HS-27A (cell line): Measurements from ENCODE around the gene CNGB1.
"Not testable (repeated sequence)": the region's sequence is repeated elsewhere in the genome, so short reads cannot be mapped to it uniquely, and the experiment has no call there.

ENCODE experiments used
- DNase-seq: peaks from one replicate; pipeline ENCODE4 v3.0.0-alpha.2; 2012; ENCODE audit warnings: low read depth, missing footprints

Gene CNGB1

GRCh38 chr16:57997176-57997527, 26.2 kb upstream of the CNGB1 start:
- DNase-seq: no peak

- no peak for DNase-seq
Observed at GRCh38 chr16:57996406-57997175, 25.7 kb upstream of the CNGB1 start.

DNA sequence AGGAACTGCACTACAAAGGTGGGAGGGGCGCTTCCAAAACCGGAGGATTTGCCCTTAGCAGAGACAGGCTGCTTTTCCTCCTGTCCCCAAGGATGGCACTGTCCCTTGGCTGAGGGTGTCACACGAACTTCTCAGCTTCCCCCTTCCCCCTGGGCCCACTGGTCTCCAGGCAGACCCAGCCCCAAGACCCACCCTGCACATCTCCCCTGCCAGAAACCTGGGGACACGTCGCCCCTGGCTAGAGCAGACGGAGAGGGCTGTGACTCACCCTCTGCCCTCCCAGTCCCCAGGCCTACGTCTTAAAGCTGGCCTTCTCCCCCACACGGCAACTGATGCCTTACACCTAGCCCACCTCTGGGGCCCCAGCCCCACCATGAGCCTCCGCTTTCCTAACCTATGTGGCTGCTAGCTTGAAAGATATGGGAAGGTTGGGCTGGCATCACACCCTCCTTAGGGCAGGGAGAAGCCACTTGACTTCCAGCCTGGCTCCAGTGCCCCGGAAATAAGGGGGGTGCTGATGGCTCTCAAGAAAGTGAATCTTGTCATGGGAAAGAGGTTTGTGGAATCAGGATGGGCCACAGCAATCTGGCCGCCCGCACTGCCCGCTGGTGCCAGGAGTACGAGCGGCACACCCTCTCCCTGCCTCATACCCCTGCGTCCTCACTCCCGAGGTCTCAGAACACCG, 24.9 kb upstream of the CNGB1 start:
- DNase-seq: no peak

DNA sequence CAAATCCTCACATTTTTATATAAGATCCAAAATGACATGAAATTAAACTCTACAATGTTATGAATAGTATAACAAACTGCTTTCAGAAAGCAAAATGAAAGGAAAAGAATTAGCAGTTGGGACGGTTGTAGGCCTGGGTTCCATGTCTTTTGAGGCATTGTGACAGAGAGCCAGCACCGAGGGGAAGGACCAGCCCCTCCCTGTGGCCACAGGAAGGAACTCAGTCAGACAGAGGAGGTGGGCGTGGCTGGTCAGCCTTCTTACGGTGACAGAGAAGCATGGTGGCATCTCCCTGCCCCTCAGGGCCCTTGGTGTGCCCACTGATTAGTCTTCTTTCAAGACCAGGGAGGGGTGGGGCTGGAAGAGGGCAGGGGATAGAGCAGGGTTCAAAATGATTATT, 23.9 kb upstream of the CNGB1 start:
- DNase-seq: no peak

- DNase-seq: no peak
Observed at GRCh38 chr16:57994361-57994760, 23.4 kb upstream of the CNGB1 start.

- no peak for DNase-seq
Observed at GRCh38 chr16:57993897-57994296, 23.0 kb upstream of the CNGB1 start.

DNA sequence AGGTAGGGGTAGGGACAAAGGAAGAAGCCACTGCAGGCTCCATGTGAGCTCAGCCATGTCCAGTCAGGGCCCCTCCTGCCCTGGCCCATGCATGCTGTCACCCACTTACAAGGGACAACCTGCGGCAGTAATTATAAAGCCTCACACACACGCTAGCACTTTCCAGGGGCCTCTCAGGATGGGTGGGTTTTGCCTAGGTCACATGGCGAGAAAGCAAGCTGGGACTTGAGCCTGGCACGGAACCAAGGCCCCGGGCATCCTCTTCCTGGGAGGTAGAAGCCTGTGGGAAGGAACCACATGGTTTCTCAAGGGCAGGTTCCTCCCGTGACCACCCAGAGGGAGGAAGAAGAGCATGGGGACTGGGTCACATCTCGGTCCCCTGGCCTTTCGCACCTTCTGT, 22.5 kb upstream of the CNGB1 start:
- no peak for DNase-seq

DNA sequence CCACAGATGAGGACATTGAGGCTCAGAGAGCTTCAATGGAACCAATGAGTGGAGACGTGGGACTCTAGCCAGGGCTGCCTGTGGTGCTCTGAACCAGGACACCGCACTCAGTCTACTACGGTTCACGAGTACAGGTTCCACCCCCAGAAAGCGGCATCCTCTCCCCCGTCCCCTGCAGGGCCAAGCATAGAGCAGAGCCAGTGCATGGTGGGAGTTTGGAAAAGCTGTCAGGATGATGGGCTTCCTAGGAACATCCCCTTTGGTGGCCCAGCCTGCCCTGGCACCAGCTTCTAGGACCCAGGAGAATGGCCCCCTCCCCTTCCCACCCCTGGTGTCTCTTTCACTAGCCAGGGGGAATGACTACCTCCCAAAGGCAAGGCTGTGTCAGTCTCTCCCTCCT, 21.2 kb upstream of the CNGB1 start:
- no peak for DNase-seq

DNA sequence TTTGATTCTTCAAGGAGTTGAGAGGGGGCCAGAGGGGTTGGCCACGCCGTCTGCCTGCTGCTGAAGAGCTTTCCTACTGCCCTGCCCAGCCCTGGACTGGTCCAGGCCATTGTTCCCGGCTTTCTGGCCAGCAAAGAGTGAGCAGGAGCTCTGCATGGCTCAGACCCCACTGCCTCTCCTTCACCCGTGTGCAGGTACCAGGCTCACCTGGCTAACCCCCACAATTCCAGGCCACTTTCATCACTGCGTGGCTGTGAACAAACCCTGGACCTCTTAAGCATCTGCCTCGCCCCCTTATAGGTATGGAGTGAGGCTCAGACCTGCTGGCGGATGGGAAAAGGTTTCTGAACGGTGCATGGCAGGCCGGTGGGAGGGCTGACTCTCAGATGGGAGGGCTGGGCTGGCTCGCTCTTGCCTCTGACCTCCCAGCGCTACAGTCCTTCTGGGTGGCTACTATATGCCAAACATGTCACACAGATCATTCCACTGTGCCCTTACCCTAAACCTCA, 20.7 kb upstream of the CNGB1 start:
- no peak for DNase-seq

DNA sequence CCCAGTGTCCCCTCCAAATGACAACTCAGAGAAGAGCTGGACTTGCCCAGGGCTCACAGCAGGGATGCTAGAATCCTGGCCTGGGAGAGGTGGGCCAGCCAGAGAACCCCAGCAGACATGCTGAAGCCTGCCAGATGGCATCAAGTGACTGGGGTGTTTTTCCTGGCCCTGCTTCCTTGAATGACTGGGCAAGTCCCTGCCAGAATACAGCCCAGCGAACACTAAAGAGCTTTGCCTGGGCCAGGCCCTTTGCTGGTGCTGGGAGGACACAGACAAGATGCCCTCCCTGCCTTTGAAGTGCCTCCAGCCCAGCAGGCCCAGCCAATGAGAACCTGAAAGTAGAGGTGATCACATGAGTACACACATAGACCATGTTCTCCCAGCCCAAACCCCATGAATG, 18.0 kb upstream of the CNGB1 start:
- DNase-seq: no peak

DNA sequence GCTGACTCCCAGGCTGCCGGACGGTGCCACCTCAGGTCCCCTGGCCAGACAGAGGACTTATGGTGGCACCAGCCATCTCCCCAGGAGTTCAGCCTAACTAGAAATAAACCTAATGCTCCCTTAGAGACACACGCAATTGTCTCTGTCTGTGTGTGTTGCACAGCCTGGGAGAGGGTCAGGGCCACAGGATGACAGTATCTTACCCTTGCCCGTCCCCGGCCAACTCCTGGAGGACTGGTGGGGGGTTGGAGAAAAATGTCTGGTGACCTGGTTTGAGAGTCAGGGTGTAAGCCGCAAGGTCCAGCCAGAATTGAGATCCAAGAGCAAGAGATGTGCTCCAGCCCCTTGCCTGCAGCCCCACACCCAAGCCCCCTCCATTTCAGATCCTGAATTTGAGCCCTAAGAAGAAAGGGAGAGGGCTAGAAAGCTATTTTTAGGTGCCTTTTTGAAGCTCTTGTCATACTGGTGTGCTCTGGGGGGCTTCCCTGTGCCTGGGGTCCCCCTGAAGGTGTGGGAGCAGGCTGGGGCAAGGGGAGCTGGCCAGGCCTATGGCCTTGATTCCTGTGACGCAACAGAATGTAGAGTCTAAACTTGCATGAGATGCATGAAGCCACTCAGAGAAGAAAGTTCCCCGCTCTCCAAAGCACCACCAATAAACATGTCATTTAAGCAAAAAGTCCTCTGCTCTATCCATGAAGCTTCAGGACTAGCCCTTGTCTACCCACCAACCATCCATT, 16.7 kb upstream of the CNGB1 start:
- DNase-seq: no peak

DNA sequence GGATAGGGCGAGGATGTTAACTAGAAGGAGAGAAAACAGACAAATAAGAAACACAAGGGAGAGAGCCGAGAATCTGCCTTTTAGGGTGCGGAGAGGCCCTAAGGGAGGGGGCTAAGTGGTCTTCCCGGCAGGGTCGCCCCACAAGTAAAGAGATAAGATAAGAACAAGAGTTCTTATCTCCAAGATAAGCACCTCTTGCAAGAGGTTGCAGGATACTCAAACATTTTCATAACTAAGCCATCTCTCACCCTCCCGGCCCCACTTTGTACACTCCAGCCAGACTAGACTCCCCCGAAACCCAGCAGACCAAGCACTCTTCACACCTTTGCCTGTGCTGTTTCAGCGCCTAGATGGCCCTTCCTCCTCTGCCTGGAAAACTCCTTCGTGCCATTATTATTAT, 15.3 kb upstream of the CNGB1 start:
- no peak for DNase-seq

DNA sequence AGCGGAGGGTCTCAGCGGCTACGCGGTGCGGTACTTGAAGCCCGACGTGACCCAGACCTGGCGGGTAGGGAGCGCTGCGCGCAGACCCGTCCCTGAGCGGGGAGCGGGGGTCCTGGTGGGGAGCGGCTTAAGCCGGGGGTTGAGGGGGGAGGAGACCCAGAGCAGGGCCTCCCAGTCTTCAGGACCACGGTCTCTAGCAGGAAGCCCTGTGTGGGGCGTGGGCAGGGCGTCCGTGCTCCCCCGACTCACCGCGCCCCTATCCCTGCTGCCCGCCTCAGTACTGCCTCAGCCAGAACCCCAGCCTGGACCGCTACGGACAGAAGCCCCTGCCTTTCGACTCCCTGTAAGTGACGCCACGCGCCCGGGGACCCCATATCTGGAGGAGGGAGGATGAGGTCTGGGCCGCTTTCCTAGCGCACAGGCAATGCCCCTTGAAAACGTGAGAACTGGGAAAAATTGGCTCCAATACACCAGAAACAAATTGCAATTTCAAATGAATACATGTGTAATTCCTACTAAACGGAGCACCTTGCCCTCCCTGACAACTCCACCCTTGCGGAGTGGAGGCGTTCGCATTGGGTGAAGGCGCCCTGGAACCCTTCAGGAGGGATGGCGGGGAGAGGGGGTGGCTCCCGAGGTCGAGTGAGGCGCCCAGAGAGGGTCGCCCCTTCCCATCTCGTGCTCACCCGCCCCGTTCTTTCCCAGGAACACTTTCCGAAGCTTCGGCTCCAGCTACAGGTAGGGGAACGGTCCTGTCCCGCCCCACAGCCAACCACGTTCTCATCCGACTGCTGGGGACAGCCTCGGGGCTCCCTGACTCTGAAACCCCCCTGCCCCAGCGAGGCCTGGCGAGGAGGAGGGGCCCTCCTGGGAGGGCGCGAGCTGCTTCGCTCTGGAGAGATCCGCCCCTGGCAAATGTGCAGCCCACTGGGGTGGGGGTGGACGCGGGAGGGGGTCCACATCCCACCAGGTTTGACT, 14.6 kb upstream of the CNGB1 start:
- DNase-seq: no peak

DNA sequence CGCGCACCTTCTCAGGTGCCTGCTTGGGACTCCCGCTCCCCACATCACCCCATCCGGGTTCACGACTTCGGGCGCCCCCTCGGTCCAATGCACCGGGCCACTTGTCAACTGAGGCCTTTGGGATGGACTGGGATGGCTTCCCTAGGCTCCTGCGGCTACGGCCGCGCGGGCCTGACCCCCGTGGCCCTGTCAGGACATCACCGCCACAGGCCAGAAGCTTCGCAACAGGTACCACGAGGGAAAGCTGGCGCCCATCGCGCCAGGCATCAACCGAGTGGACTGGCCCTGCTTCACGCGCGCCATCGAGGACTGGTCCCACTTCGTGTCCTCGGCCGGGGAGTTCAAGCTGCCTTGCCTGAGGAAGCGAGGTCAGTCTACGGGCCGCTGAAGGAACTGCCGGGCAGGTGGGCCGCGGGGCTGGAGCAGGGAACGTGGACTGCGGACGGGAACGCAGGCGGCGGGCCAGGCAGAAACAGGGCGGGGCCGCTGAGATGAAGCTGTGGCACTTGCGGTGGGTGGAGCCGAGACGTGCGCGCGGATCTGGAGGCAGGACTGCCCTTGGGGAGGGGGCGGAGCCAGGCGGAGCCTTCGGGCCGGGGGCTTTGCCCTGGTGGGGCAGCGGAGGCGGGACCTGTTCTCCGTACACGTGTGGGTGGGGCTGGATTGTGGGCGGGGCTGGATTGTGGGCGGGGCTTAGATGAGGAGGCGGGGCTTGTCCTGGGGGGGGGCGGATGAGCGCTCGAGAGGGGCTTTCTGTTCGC, 13.7 kb upstream of the CNGB1 start:
- DNase-seq: no peak

DNA sequence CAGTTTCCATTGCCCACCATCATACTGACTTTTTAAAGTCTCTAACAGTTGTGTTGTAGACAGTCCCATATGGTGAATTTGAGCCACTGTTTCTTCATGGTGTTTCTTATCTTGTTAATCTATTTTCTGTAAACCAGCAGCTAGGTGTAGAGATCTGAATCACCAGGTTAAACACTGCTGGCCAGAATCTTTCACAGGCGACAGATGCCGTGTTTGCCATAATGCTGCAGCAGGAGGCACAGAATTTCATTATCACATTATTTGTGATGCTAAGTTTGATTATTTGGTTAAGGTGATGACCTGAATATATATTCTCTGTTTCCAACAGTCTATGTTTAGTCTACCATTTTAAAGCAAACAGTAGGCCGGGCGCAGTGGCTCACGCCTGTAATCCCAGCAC, 11.5 kb upstream of the CNGB1 start:
- DNase-seq: no peak

DNA sequence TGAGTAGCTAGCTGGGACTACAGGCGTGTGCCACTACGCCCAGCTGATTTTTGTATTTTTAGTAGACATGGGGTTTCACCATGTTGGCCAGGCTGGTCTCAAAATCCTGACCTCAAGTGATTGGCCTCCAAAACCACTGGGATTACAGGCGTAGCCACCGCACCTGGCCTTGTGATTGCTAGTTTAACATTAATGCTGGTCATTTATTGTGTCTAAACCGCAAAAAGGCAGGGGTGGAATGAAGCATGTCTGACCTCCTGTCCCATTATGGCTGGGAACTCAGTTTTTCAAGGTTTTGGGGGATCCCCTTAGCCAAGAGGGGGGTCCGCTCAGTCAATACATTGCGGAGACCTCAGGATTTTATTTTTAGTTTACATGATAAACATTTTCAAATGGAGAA, 10.7 kb upstream of the CNGB1 start:
- DNase-seq: no peak

DNA sequence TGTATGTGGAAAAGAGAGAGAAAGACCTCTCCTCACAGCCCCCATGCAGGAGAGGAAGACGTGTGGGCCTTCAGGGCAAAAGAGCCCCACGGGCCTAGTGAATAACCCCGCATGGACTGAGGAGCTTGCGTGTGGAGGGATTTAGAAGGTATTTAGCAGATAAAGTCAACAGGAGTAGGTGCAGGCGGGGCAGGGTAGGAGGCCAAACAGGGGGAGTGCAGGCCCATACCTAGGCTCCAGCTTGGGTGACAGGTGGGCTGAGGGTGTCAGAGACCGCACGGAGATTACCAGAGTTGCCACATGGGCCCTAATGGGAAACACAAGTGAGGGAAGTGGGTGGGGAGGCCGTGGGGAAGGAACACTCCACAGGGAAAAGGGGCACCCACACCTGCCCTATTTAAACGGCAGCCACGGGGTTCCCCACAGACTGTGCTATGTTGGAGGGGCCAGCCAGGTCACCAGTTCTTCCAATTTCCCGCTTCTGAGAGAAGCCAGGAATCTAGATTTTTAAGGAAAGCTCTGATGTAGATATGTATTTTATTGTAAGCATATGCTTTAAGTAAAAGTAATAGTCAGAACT, 8.2 kb upstream of the CNGB1 start:
- DNase-seq: no peak

DNA sequence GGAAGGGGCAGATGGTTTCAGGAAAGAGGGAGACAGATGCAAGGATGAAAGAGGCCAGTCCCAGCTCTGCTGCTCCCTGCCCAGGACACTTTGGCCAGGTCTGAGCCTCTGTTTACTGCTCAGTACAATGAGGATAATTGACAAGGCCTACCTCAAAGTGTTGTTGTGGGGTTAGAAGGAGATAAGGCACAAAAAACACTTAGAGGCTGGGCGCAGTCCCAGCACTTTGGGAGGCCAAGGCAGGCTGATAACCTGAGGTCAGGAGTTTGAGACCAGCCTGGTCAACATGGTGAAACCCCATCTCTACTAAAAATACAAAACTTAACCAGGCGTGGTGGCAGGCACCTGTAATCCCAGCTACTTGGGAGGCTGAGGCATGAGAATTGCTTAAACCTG, 7.1 kb upstream of the CNGB1 start:
- DNase-seq: not testable (repeated sequence)

DNA sequence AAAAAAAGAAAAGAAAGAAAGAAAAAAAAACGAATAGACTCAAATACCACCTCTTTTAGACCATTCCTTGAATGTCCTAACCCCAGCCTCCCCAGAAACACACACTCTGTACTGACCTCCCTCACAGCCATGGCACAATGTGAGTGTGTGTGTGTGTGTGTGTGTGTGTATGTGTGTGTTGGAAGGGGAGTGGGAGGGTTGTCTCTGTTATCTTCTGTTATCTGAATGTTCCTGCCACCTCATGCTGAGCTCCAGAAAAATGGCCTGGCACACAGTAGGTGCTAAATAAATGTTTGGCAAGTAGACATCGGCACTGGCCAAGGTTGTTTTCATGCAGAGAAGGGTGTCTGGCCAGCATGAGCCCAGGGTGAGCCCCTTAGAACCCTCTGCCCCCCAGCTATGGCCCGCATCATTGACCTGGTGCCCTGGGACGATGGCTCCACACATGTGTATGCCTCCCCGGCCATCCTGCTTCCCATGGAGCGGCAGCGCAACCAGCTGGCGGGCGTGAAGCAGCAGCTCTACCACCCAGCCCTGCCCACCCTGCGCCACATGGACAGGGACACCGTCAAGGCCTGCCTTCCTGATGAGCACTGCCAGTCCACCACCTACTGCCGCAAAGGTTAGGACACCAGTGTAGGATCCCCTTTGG, 6.6 kb upstream of the CNGB1 start:
- no peak for DNase-seq

GRCh38 chr16:57976331-57976796, 5.4 kb upstream of the CNGB1 start:
- no peak for DNase-seq
